Natural killer cell (primary cell): Measurements from ENCODE around the gene CNOT9. TPM values are rescaled to one million over a fixed set of nuclear protein-coding genes. Genes with fewer than 3 reads are reported as not detected.
A peak's percentile ranks its signal among the peaks of the same experiment; 100 is the strongest.

Experiments
- ATAC-seq, 3 donors: fragments of 150-1000 bp in 2 of 3; fragments of 200-7000 bp in 1 of 3; cut with Tn5 transposase; 1 replicate in 1 of 3; 2 replicates in 2 of 3; pipeline ENCODE4 v1.10.0; 2021; ENCODE audit warnings: mild to moderate bottlenecking in 2 of 3, moderate library complexity in 2 of 3
- DNase-seq, 2 donors: peaks; one replicate each; pipeline versions ENCODE4 v3.0.0 to v3.0.0-alpha.2; 2013 to 2021; ENCODE audit warnings: mixed read lengths in 1 of 2
- H3K27ac ChIP-seq: one replicate; pipeline ENCODE4 v1.5.1; 2013; ENCODE audit warnings: mild to moderate bottlenecking, low read length
- H3K27me3 ChIP-seq: one replicate; pipeline ENCODE4 v1.6.1; 2013; ENCODE audit warnings: low read length; ENCODE audit not compliant: control insufficient read depth, insufficient read depth
- H3K36me3 ChIP-seq: one replicate; pipeline ENCODE4 v1.6.1; 2013; ENCODE audit warnings: low read length; ENCODE audit not compliant: control insufficient read depth, insufficient read depth
- H3K4me1 ChIP-seq: one replicate; pipeline ENCODE4 v1.6.1; 2013; ENCODE audit warnings: low read length; ENCODE audit not compliant: control insufficient read depth, insufficient read depth
- H3K4me3 ChIP-seq: one replicate; pipeline ENCODE4 v1.5.1; 2013; ENCODE audit warnings: low read length
- H3K9me3 ChIP-seq: one replicate; pipeline ENCODE4 v1.6.1; 2013; ENCODE audit warnings: low read length; ENCODE audit not compliant: control insufficient read depth, insufficient read depth
- H3K27ac Mint-ChIP-seq, 2 donors: one replicate each; pipeline ENCODE4 v1.8.0; 2022; ENCODE audit warnings: mild to moderate bottlenecking in 2 of 2, mixed read lengths in 2 of 2, moderate library complexity in 1 of 2
- H3K27me3 Mint-ChIP-seq, 2 donors: one replicate each; pipeline ENCODE4 v1.8.0; 2022; ENCODE audit warnings: low read depth in 2 of 2, mixed read lengths in 2 of 2
- H3K36me3 Mint-ChIP-seq: one replicate; pipeline ENCODE4 v1.8.0; 2022; ENCODE audit warnings: mixed read lengths
- H3K4me1 Mint-ChIP-seq, 2 donors: one replicate each; pipeline ENCODE4 v1.8.0; 2022; ENCODE audit warnings: mixed read lengths in 2 of 2
- H3K4me3 Mint-ChIP-seq: one replicate; pipeline ENCODE4 v1.8.0; 2022; ENCODE audit warnings: mild to moderate bottlenecking, moderate library complexity, mixed read lengths
- H3K9me3 Mint-ChIP-seq, 2 donors: one replicate each; pipeline ENCODE4 v1.8.0; 2022; ENCODE audit warnings: mixed read lengths in 2 of 2
- CTCF ChIP-seq: fragments of 200-600 bp; IDR thresholded peaks from one replicate; pipeline ENCODE4 v1.8.0; 2022; ENCODE audit warnings: antibody characterized with exemption
- WGBS: methylation state at CpG from one replicate; pipeline ENCODE4 v1.1.7; 2013; ENCODE audit warnings: missing lambda C conversion rate; ENCODE audit not compliant: insufficient coverage; 5-methylcytosine and 5-hydroxymethylcytosine counted together
- intact Hi-C: fragments of 100-400 bp; cut with micrococcal nuclease; formaldehyde crosslinking; loops from one replicate; pipeline ENCODE4 v1.14.2; 2022
- total RNA-seq, 4 donors: library from RNA; stranded (reverse); fragments of 120-200 nt in 1 of 4; gene quantifications; one replicate each; pipeline versions ENCODE4 v1.2.3 to v1.2.4, GENCODE V29; 2013 to 2022

The CNOT9 gene
- total RNA-seq, 3 donors from 2014 or later (not counting 1 experiment from before 2014, with no cell fraction given): 61.4 to 66.7 (median 66.3) TPM

GRCh38 chr2:218567797-218568189, 846 bp upstream of the CNOT9 start:
- Mint-ChIP-seq H3K9me3 (no peaks in the 10 kb centered on the region), H3K4me1 (peaks cover 42 to 67% of the 10 kb centered on the region in 2 donors), H3K36me3 (no peaks in the 10 kb centered on the region), H3K4me3 (peak overlapping the region; percentile 99), H3K27ac (peak overlapping the region; percentile 92 to 95), H3K27me3 (no peaks in the 10 kb centered on the region)
- H3K36me3 ChIP-seq: peaks cover 5% of the 10 kb centered on the region
- ATAC-seq: peak; percentile 22 to 45 (median 34)
- WGBS: under 1% methylated on average over 19 of the region's 19 CpGs
- H3K4me3 ChIP-seq: peak overlapping the region; percentile 67
- intact Hi-C loops: loop anchor here (1.0 to 5.0 kb wide), 5 partner anchors 171 to 820 kb away; partner anchors contain the start of genes AAMP, DNPEP and PNKD
- TF ChIP-seq CTCF: no peak
- no peaks in the 10 kb centered on the region for H3K9me3 ChIP-seq
- no peak for DNase-seq
- peaks cover 27% of the 10 kb centered on the region for H3K4me1 ChIP-seq
- peak overlapping the region; percentile 98 for H3K27ac ChIP-seq
- no peaks in the 10 kb centered on the region for H3K27me3 ChIP-seq

GRCh38 chr2:218569038-218569431, 396 bp downstream of the CNOT9 start:
- Histone ChIP-seq H3K9me3 (no peaks in the 10 kb centered on the region), H3K4me3 (peak overlapping the region; percentile 67), H3K36me3 (peaks cover 11% of the 10 kb centered on the region), H3K27me3 (no peaks in the 10 kb centered on the region), H3K27ac (peak overlapping the region; percentile 98), H3K4me1 (peaks cover 27% of the 10 kb centered on the region)
- Mint-ChIP-seq H3K27me3 (no peaks in the 10 kb centered on the region), H3K4me1 (peaks cover 42 to 65% of the 10 kb centered on the region in 2 donors), H3K9me3 (no peaks in the 10 kb centered on the region), H3K36me3 (no peaks in the 10 kb centered on the region), H3K27ac (peak overlapping the region; percentile 92 to 95), H3K4me3 (peak overlapping the region; percentile 99)
- ATAC-seq (peak; percentile 24 to 33 (median 33)), DNase-seq (peak; percentile 67 to 86)
- no peak for TF ChIP-seq CTCF
- intact Hi-C loops: loop anchor here (2.0 to 5.0 kb wide), 4 partner anchors 172 to 818 kb away; partner anchors contain the start of gene DNPEP
- under 1% methylated on average over 31 of the region's 31 CpGs for WGBS

- Histone ChIP-seq H3K4me3 (peak overlapping the region; percentile 67), H3K27ac (peak overlapping the region; percentile 98), H3K4me1 (peaks cover 27% of the 10 kb centered on the region), H3K36me3 (peaks cover 18% of the 10 kb centered on the region), H3K27me3 (no peaks in the 10 kb centered on the region), H3K9me3 (no peaks in the 10 kb centered on the region)
- Mint-ChIP-seq H3K4me3 (peak overlapping the region; percentile 99), H3K4me1 (peaks cover 42 to 59% of the 10 kb centered on the region in 2 donors), H3K9me3 (no peaks in the 10 kb centered on the region), H3K36me3 (no peaks in the 10 kb centered on the region), H3K27me3 (no peaks in the 10 kb centered on the region), H3K27ac (peak overlapping the region; percentile 92 to 95)
- DNase-seq (peak in 1 of 2 donors; percentile 49), ATAC-seq (no peak)
- TF ChIP-seq CTCF: no peak
- 17% methylated on average over 9 of the region's 10 CpGs for WGBS
- intact Hi-C loops: loop anchor here (2.0 to 5.0 kb wide), 4 partner anchors 173 to 817 kb away; partner anchors contain the start of gene DNPEP
Measured at GRCh38 chr2:218569661-218570500, 1.2 kb downstream of the CNOT9 start.
